HL-60 (cell line): ENCODE data around the gene AK1.

Source experiments
- POLR2AphosphoS5 ChIP-seq: IDR thresholded peaks from 2 replicates; pipeline ENCODE4 v1.6.1; 2012; ENCODE audit warnings: low read depth
- TF ChIP-seq, protein P1 (sequence below): IDR thresholded peaks from one replicate; pipeline ENCODE4 v1.5.1; 2011; ENCODE audit warnings: low read length, control low read depth, inconsistent platforms; ENCODE audit not compliant: insufficient read depth
- TF ChIP-seq, protein P2 (sequence below): IDR thresholded peaks from 2 replicates; pipeline ENCODE4 v1.6.1; 2012; ENCODE audit warnings: low read depth; ENCODE audit not compliant: insufficient replicate concordance

- TF ChIP-seq, protein P1, sequence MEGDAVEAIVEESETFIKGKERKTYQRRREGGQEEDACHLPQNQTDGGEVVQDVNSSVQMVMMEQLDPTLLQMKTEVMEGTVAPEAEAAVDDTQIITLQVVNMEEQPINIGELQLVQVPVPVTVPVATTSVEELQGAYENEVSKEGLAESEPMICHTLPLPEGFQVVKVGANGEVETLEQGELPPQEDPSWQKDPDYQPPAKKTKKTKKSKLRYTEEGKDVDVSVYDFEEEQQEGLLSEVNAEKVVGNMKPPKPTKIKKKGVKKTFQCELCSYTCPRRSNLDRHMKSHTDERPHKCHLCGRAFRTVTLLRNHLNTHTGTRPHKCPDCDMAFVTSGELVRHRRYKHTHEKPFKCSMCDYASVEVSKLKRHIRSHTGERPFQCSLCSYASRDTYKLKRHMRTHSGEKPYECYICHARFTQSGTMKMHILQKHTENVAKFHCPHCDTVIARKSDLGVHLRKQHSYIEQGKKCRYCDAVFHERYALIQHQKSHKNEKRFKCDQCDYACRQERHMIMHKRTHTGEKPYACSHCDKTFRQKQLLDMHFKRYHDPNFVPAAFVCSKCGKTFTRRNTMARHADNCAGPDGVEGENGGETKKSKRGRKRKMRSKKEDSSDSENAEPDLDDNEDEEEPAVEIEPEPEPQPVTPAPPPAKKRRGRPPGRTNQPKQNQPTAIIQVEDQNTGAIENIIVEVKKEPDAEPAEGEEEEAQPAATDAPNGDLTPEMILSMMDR = no peak
- TF ChIP-seq, protein P2, sequence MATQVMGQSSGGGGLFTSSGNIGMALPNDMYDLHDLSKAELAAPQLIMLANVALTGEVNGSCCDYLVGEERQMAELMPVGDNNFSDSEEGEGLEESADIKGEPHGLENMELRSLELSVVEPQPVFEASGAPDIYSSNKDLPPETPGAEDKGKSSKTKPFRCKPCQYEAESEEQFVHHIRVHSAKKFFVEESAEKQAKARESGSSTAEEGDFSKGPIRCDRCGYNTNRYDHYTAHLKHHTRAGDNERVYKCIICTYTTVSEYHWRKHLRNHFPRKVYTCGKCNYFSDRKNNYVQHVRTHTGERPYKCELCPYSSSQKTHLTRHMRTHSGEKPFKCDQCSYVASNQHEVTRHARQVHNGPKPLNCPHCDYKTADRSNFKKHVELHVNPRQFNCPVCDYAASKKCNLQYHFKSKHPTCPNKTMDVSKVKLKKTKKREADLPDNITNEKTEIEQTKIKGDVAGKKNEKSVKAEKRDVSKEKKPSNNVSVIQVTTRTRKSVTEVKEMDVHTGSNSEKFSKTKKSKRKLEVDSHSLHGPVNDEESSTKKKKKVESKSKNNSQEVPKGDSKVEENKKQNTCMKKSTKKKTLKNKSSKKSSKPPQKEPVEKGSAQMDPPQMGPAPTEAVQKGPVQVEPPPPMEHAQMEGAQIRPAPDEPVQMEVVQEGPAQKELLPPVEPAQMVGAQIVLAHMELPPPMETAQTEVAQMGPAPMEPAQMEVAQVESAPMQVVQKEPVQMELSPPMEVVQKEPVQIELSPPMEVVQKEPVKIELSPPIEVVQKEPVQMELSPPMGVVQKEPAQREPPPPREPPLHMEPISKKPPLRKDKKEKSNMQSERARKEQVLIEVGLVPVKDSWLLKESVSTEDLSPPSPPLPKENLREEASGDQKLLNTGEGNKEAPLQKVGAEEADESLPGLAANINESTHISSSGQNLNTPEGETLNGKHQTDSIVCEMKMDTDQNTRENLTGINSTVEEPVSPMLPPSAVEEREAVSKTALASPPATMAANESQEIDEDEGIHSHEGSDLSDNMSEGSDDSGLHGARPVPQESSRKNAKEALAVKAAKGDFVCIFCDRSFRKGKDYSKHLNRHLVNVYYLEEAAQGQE = no peak
- no peak for TF ChIP-seq POLR2AphosphoS5
Measured at GRCh38 chr9:127867356-127868277, 9.9 kb downstream of the AK1 start.
